T-helper 1 cell treated with Interleukin-12 subunit alpha and Interleukin-12 subunit beta and Interleukin-4 antibody, amounts not matched to agents 30 ng/mL and 1 ng/mL, for 36 hours (primary cell): ENCODE results near the gene ESYT2. TPM values are rescaled to one million over a fixed set of nuclear protein-coding genes. Genes with fewer than 3 reads are reported as not detected.

Experiments
- intact Hi-C: fragments of 100-400 bp; cut with micrococcal nuclease; formaldehyde crosslinking; loops from one replicate; pipeline ENCODE4 v1.15.1; 2024
- total RNA-seq: library from RNA; stranded (reverse); gene quantifications from 2 replicates; pipeline ENCODE4 v1.2.3, GENCODE V29; 2022

Gene ESYT2
- total RNA-seq, 1 donor from 2014 or later, result 86.3 TPM

DNA sequence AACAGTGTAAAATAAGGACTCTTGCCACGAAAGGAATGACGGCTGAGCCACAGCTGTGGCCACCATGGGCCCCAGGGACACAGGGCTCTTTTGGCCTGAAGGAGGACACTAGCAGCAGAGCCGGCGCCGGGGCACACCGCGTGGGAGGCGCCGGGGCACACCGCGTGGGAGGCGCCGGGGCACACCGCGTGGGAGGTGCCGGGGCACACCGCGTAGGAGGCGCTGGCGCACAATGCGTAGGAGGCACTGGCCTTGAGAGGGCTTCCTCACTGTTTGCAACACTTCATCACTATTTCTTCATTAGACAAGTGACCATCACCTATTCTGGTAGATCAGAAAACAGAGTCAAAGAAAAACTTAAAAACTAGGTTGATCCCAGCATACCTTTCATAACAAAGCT is 23.4 kb downstream of the ESYT2 start:
- intact Hi-C loops, result no loop called here

DNA sequence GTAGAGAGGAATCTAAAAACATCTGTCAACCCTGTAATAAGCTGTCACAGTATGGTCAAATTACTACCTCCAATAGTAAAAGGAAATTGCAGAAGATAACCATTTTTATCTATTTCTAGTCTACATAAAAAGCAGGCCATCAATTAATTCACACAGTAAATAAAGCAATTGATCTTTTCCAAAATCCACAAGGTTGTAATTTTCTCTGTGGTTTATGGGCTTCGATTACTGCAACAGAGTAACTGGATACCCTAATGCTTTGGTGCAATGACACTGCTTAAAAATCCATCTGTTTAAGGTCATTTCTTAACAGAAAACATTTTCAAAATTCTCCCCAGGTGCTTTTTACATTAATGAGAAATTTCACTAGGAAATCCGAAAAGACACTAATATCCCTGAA is 23.9 kb downstream of the ESYT2 start:
- intact Hi-C loops, result no loop called here

DNA sequence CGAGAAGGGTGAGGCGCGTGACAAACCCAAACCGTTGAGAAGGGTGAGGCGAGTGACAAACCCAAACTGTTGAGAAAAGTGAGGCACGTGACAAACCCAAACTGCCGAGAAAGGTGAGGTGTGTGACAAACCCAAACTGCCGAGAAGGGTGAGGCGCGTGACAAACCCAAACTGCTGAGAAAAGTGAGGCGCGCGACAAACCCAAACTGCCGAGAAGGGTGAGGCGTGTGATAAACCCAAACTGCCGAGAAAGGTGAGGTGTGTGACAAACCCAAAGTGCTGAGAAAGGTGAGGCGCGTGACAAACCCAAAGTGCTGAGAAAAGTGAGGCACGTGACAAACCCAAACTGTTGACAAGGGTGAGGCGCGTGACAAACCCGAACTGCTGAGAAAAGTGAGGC is 25.0 kb downstream of the ESYT2 start:
- intact Hi-C loops, result no loop called here

DNA sequence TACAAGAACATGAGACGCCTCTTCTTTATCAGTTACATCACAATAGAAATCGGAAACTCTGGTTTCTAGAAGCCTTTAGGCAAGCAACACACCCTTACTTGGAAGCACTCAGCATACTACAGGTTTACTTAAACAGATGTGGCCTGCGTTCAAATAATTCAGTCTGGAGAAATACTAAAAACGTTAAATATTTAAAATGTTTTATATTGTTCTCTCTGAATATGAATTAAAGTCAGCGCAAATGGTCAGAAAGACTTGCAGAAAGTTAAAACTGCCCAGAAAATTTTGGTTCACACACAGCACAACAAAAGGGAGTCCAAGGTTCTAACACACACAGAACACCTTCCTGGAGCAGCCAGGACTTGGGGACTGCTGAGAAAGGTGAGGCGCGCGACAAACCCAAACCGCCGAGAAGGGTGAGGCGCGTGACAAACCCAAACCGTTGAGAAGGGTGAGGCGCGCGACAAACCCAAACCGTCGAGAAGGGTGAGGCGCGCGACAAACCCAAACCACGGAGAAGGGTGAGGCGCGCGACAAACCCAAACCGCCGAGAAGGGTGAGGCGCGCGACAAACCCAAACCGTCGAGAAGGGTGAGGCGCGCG is 25.8 kb downstream of the ESYT2 start:
- intact Hi-C loops, result loop anchor here (1.0 kb wide), 1 partner anchor 9 kb away; no protein-coding TSS in a partner anchor

DNA sequence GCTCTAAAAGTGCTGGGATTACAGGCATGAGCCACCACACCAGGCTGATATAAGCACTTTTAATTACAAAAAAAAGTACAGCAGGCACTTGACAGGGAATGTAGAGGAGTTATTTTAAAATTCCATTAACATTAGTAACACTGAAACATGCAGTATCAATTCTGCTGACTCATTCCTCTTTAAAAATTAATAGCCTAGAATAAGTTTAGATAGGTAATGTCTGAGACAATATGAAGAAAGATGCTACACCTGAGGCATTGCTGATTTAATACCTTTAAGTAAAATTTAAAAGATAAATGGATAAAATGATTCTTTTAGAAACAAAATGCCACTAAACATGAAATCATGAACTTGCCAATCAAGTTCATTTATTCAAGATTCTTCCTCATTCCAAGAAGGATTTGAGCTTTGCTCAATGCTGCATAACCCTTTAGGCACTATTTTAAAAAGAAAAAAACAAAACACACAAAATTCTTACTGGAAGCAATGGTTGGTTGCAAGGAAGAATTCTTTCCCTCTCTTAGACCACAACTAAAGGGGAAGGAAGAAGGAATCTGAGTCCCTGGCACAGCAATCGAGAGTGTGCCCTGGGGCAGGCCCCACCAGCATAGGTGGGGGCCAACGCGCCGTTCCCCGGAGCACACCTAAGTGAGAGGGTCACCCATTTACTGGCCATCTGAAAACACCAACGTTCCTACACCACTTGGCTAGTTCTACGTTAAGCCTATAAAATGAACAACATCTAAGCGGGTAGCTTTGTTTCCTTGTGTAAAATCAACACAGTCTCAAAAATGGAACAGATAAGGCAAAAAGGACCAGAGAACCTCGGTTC is 26.6 kb downstream of the ESYT2 start:
- intact Hi-C loops, result loop anchor here (1.0 kb wide), 1 partner anchor 10 kb away; no protein-coding TSS in a partner anchor

DNA sequence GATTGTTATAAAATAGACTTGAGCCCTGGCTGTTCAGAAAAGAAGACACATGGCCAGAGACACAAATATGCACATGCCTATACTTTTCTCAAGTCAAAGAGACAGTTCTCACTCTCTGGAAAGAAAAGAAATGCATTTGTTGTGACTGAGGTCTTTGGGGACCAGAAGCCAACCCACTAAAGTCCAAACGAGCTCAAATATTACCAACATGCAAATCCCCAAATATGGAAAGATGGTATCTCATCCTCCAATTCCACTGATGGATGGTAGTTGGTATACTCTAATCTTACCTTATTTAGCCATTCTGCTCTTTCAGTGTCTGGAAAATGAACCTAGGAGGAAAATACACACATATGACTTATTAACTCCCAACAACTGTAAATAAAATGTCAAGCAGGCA is 30.6 kb downstream of the ESYT2 start:
- intact Hi-C loops, result no loop called here

DNA sequence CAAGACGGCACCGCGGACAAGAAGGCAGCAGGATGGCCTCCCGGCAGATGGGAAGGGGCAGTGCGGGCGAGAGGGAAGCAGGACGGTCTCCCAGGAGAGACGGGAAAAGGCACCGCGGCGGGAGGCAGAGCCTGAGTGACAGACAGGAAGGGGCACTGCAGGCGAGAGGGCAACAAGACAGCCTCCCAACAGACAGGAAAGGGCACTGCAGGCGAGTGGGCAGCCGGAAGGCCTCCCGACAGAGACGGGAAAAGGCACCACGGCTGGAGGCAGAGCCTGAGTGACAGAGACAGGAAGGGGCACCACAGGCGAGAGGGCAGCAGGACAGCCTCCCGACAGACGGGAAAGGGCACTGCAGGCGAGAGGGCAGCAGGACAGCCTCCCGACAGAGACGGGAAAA is 32.6 kb downstream of the ESYT2 start:
- intact Hi-C loops, result no loop called here

DNA sequence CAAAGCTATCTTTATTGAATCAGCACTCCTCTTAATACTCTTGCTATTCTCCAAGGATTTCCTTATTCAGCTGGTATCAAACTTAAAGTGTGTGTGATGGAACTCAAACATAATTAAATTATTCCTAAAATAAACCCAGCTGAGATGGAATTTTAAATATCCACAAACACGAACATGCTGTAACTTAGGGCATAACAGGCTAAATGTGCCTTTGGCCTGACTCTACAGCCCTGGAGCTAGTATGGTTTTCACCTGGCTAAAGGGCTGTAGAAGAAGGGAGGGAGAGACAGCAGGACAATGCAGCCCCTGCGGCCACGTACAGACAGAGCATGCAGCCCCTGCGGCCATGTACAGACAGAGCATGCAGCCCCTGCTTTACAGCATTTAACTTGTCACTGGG is 34.0 kb downstream of the ESYT2 start:
- intact Hi-C loops, result no loop called here

DNA sequence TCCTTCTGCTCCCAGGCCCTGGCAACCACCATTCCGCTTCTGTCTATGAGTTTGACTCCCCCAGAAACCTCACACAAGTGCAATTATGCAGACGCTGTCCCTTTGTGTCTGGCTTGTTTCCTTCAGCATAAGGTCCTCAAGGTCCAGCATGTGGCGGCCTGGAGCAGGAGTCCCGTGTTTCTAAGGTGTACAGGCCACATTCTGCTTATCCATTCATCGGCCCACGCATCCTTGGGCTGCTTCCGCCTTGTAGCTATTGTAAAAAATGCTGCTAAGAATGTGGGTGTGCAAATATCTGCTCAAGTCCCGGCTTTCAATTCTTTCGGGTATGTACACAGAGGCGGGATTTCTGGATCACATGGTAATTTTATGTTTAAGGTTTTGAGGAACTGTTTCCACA is 38.2 kb downstream of the ESYT2 start:
- intact Hi-C loops, result no loop called here

DNA sequence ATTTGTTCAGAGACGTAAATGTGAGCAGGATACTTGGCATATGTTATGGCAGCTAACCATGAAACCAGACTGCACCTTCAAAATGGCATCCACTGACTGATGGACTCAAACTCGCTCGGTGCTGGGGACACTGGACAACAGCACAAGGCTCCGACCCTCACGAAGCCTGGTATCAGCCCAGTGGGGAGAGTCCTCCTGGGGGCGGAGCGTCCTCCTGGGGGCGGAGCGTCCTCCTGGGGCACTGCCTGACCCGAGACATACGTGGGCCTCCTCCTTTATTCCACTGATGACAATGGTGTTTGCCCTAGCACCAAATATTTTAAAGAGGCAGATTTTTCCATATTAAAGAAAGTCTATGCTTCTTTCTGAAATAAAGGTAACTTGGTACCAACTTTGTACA is 39.5 kb downstream of the ESYT2 start:
- intact Hi-C loops, result no loop called here

DNA sequence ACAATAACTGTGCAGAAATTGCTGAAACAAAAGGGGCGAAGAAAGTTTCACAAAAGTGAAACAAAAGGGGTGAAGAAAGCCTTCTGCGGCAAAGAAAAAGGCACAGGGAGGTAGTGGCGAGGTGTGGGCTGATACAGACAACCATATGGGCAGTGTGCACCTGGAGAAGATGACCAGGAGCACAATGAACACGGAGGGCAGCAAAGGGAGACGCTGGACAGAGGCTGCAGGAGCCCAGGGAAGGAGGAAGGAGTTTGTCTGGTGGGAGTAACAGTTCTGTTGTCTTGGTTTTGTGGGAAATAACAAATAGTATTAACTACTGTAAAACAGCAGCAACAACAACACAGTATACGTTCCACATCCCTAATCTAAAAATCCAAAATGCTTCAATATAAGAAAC is 42.4 kb downstream of the ESYT2 start:
- intact Hi-C loops, result no loop called here

DNA sequence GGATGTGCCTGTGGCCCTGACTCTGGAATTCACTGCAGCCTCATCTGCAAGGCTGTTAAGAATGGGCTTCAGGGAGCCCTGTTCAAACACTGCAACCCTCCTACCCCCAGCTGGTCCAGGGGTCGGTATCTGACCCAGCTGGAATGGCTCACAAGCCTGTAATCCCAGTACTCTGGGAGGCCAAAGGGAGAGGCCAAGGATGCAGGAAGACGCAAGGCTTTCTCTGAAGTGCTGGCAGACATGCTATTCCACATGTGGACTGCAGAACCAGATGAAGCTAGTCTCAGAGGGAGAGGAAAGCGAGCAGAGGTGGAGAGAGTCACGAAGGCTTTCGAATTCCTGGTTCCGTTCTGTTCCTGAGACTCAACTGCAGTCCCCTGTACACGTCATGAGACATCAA is 45.0 kb downstream of the ESYT2 start:
- intact Hi-C loops, result no loop called here

DNA sequence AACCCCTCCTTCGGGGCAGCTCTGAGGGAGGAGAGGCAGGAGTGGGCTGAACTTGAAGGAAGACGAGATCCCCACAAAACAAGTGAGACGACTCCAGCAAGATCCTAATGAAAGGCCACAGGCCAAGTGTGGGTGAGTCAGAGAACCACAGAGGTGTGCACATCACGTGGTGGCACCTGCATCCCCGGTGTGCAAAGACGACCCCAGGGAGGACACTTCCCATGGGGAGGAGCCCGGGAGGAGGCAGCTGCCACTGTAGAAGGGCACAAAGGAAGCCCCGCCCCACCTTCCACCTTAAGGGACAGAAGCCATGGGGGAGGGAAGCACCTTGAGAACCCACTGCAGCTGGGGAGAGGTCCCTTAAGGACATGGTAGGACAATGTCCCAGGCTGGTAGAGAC is 45.7 kb downstream of the ESYT2 start:
- intact Hi-C loops, result no loop called here

DNA sequence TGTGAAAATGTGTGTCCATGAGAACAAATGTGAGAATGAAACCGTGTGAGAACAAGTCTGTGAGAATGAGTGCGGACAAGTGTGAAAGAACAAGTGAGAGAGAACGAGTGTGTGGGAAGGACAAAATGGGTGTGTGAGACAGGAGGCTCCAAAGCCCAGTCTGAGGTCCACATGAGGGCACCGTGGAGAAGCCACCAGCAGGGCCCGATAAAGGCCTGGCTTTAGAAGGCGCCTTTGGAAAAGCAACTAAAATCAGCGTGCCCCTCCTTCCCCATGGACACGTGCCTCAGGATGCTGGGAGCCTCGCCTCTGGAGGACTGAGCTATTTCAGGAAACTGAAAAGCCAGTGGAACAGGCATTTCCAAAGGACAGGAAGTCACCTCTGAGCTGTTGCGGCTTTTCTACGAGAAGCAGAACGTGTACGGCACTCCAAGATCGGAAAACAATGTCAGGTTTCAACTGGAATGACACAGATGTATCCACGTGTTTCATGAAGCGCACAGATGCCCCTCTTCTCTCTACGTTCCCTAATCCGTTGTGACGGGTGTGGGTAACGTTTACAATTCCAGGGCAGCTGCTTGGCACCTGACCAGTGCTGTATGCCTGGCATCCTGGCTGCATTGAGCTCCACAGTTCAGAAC is 46.4 kb downstream of the ESYT2 start:
- intact Hi-C loops, result no loop called here

DNA sequence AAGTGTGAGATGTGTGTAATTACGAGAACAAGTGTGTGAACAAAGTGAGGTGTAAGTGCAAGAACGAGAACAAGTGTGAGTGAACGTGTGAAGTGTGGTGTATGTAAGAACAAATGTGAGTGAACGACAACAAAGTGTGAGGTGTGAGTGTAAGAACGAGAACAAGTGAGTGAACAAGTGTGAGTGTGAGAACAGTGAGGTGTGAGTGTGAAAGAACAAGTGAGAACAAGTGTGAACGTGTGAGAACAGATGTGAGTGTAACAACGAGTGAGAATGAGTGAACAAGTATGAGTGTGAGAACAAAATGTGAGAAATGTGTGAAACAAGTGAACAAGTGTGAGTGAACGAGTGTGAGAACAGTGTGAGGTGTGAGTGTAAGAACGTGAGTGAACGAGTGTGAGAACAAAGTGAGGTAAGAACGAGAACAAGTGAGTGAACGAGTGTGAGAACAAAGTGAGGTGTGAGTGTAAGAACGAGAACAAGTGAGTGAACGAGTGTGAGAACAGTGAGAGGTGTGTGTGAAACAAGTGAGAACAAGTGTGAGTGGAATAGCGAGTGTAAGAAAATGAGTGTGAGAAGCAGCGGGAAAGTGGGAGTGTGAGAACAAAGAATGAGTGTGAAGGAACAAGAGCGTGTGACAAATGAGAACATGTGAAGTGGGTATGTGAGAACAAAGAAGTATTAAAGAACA is 47.2 kb downstream of the ESYT2 start:
- intact Hi-C loops, result no loop called here

DNA sequence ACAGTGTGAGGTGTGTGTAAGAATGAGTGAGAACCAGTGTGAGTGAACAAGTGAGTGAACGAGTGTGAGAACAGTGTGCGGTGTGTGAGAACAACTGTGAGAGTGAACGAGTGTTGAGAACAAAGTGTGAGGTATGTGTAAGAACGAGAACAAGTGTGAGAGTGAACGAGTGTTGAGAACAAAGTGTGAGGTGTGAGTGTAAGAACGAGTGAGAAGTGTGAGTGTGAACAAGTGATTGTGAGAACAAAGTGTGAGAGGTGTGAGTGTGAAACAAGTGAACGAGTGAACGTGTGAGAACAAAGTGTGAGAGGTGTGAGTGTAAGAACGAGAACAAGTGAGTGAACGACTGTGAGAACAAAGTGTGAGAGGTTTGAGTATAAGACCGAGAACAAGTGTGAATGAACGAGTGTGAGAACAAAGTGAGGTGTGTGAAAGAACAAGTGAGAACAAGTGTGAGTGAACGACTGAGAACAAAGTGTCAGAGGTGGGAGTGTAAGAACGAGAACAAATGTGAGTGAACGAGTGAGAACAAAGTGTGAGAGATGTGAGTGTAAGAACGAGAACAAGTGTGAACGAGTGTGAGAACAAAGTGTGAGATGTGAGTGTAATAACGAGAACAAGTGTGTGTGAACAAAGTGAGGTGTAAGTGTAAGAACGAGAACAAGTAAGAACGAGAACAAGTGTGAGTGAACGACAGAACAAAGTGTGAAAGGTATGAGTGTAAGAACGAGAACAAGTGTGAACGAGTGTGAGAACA is 47.9 kb downstream of the ESYT2 start:
- intact Hi-C loops, result no loop called here

DNA sequence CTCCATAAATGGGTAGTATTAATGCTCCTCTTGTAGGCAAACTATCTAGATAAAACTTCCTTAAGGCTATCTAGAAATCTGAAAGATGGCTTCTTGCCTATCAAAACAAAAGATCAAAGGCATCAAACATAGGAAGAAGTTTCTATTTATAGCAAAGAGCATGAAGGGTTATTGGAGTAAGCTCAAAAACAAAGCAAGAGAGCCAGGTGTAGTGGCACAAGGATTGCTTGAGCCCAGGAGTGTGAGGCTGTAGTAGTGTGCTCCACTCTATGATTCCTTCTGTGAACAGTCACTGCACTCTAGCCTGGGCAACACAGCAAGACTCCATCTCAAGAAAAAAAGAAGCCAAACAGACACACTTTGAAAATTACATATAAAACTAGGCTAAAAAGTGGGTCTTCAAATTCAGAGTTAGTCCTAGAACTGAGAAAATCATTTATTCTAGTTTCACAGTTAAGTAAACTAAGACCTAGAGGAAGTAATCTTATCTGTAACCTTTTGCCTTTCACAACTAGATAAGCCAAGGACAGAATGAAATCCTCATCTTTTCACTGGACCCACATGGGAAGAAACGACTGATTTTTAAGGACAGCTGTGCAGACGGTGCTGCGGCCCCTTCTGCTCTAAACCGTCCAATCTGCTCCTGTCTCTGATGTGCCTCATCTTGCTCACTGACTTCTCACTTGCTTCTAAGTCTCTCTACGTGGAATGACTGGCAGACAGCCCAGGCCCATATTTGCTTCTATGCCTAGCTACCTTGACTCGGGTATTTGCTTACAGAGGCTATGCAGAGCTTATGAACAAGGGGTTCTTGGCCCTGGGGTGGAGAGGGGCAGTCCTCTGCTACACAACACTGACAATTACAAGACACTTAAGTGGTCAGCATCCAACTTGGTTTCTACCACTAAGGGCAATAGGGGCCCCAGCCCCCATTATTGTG is 50.0 kb downstream of the ESYT2 start:
- intact Hi-C loops, result loop anchor here (2.0 kb wide), 1 partner anchor 197 kb away; no protein-coding TSS in a partner anchor

DNA sequence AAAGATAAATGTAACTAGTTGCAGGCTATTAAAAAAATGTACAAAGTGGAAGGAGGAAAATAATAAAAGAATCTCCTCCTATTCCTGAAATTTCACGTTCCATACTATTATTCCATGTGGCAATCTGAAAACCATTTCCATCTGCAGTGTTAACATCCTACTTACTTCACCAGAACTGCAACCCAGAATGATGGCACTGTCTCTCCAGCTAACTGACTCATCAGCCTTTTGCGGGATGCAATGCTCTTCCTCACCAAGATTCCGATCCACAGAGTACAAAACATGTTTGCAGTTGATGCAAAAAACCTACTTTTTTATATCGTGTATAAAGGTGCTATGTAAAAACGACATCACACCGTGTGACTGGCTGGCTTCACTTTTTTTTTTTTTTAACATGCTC is 50.8 kb downstream of the ESYT2 start:
- intact Hi-C loops, result loop anchor here (2.0 kb wide), 1 partner anchor 198 kb away; no protein-coding TSS in a partner anchor

DNA sequence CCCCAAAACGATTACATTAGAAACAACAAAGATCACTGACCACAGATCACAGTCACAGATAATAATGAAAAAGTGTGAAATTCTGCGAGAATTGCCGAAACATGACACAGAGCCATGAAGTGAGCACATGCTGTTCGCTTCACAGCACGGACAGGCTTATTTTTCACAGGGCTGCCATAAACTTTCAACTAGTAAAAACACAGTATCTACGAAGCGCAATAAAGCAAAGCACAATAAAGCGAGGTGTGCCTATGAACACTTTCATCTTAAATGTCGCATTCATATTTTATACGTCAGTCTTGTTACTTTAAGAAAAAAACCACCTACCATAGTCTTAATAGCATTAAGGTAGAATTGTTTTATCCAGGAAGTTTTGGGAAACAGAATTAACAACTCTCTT is 51.5 kb downstream of the ESYT2 start:
- intact Hi-C loops, result loop anchor here (2.0 kb wide), 1 partner anchor 199 kb away; no protein-coding TSS in a partner anchor

DNA sequence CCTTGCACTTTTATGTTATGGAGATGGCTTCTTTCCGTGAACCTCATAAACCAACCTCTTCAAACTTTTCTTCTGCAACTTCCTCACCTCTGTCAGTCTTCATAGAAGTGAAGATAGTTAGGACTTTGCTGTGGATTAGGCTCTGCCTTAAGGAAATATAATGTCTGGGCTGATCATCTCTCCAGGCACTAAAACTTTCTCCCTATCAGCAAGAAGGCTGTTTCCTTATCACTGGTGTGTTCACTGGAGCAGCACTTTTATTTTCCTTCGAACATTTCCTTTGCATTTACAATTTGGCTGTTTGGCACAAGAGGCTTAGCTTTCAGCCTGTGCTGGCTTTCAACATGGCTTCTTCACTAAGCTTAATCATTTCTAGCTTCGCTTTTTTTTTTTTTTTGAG is 52.8 kb downstream of the ESYT2 start:
- intact Hi-C loops, result no loop called here
